HG02943 (cell line): Measurements from ENCODE around the gene RYR1.
"Not testable (repeated sequence)": the region's sequence is repeated elsewhere in the genome, so short reads cannot be mapped to it uniquely, and the experiment has no call there.

ENCODE experiments used
- ATAC-seq: cut with Tn5 transposase; IDR thresholded peaks from one replicate; pipeline ENCODE4 v1.9.1; 2021; ENCODE audit warnings: mild to moderate bottlenecking, low read depth, moderate library complexity; ENCODE audit not compliant: unreplicated experiment

The RYR1 gene

GRCh38 chr19:38531515-38531914 is 98.0 kb downstream of the RYR1 start:
- no peak for ATAC-seq

DNA sequence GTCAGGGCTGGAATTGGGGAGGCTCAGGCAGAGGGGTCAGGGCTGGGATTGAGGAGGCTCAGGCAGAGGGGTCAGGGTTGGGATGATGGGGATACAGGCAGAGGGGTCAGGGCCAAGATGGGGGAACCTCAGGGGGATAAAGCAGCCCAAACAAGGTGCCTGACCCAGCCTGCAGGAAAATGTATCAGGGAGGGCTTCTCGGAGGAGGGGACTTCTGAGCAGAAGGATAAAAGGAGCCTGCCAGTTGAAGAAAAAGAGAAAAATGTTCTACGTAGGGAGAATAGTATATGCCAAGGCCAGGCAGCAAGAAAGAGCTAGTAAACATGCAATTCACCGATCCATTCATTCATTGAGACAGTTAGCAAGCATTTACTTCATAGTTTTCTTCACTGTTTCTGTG is 99.4 kb downstream of the RYR1 start:
- ATAC-seq = no peak

- no peak for ATAC-seq
These were observed 101.1 kb downstream of the RYR1 start for GRCh38 chr19:38534574-38534973.

DNA sequence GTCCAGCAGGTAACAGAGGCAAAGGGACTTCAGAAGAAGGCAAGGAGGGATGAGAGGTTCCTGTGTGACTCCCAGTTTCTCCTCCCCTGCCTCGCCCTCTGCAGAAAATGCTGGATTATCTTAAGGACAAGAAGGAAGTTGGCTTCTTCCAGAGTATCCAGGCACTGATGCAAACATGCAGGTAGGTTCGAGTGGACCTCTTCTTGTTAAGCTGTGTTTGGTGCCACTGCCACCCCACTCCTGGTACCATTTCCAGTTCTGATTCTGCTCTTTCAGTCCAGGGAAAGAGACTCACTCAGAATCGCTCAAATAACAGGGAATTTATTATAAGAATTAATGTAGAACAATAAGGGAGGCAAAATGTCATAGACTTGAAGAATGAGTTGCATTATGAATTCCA is 101.7 kb downstream of the RYR1 start:
- no peak for ATAC-seq

DNA sequence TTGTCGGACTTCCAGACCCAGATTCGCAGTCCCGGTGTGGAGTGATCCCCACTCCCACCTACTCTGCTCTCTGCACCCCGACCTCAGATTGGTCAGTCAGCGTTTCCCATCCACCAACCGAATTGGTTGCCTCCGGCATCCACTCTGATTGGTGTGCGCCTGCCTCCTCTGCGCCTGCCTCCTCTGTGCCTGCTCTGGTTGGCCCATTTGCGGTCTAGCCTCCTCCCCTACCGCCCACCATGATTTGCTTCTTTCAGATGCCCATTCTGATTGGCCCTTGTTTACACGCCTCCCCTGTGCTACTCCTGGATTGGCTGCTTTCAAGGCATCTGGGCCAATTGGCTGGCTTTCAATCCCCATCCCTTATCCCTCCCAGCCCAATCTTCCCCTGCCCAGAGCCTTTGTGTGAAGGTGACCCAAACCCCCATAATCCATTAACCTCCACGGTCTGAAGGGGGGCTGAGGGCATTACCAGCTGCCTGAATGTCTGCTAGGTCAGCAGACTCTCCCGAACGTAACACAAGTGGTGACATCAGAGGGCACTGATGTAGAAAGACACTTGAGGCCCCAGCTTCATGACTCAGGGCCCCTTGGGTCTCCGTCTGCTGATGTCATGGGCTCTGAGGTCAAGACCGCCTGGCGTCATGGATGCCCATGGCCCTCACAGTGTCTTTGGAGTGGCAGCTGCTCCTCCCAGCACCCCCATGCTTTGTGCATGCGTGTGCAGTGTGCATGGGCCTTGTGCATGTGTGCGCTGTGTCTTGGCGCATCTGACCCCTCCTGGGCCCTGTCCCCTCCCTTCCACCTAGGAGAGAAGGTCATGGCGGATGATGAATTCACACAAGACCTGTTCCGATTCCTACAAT is 103.8 kb downstream of the RYR1 start:
- no peak for ATAC-seq

DNA sequence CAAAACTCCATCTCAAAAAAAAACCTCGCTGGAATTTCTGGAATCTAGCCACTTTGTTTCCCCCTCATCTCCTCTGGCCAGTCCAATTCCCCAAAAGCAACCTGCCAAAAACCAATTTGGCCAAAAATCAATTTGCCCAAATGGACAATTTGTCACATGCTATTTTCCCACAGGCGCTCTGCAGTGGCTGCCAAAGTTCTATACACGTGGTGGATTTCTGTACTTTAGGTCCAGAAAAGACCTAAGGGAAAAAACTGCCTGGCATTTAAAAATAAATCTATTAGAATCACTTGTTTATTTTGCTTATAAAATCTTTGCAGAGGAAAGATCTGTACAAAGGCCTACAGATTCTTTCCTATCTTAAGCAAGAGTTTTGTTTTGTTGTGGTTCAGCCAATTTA is 104.9 kb downstream of the RYR1 start:
- ATAC-seq = no peak

DNA sequence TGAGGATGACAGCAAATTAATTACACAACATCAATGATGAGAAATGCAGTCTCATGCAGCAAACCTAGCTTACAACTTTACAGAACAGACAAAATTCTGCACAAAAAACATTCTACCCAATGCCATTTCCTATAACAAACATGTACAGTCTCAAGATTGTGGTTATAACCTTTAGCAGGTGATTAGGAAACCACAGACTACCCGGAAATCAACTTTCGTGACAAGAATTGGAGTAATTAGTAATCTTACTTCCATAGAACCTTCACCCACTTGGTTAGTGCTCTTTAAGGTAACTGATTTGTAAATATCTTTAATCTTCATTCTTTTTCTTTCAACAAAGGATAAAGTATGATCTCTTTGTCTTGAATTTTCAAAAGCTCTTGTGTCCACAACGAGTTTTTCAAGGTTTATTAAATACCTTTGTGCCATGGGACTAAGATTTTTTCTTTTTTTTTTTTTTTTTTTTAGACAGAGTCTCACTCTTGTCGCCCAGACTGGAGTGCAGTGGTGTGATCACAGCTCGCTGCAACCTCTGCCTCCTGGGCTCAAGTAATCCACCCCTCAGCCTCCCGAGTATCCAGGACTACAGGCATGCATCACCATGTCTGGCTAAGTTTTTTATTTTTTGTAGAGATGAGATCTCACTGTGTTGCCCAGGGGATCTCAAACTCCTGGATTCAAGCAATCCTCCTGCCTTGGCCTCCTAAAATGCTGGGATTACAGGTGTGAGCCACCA is 105.5 kb downstream of the RYR1 start:
- no peak for ATAC-seq

DNA sequence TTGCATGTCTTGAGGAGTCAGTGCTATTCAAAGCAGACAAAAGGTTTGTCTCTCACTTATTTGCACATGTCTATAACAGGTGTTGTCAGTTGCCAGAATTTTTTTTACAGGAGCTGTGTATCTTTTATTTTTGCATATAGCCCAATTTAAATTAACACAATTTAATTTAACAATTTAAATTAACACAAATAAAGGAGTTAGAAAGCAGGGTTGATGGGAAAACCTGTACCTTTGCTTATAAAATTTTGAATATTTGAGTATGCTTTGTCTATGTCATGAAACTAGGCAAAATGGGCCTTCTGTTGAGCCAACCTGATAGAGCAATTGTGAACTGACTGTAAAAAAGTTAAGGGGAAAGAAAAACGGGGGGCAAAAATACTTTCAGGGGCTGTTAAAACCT is 106.3 kb downstream of the RYR1 start:
- ATAC-seq = no peak

DNA sequence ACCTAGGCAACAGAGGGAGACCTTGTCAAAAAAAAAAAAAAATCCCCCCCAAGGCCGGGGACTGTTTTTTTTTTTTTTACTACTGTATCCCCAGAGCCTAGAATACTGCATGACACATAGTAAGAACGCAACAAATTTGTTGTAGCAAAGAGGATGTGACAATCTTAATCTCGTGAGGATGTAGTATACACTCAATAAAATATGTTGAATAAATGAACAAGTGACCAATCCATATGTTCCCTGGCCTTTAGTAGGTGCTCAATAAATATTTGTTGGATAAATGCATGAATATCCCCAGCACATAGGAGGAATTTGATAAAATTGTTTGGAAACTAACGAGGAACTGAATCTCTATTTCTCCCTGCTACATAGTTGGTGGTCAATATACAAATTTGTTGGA is 108.5 kb downstream of the RYR1 start:
- ATAC-seq = no peak

GRCh38 chr19:38543286-38543806 is 109.9 kb downstream of the RYR1 start:
- ATAC-seq = no peak

GRCh38 chr19:38543807-38544568 is 110.5 kb downstream of the RYR1 start:
- no peak for ATAC-seq

DNA sequence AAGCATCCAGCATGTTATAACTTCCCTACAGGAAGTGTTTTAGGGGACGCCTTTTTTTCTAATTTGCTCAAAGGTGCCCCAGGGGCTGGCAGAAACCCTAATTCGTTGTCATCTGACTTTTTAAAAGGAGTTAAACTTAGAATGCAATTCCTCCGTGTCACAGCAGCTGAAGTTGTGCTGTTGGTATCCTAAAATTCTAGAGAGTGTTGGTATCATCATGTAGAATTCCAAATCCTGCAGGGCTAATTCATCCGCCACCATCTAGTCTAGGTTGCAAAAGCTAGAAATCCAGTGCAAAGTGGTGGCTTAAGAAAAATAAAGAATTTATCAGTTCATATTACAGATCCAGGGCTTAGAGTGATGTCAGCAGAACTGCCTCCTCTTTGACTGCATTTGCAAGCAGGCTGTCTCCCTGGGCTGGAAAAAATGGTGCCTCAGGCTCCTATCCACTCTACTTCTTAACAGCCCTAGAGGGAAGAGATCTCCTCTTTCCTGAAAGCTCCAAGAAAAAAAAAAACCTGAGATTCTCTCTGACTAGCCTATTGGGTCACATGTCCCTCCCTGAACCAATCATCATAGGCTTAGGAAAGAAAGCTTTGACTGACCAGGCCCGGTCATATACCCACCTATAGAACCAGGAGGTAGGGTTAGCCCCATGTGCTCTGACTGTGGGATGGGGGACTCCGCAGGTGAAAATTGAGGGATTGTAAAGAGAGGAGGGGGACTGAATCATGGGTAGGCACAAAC is 111.3 kb downstream of the RYR1 start:
- ATAC-seq = no peak

DNA sequence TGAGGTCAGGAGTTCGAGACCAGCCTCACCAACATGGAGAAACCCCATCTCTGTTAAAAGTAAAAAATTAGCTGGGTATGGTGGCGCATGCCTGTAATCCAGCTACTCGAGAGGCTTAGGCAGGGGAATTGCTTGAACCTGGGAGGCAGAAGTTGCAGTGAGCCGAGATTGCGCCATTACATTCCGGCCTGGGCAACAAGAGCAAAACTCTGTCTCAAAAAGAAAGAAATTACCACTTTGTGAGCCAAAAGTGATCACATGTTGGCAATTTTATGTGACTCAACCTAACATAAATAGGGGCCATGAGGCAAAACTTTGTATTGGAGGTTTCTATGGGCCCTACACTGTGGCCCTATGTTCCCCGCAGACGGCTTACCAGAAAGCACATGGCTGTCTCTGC is 112.1 kb downstream of the RYR1 start:
- ATAC-seq = no peak

GRCh38 chr19:38547421-38547820 is 113.9 kb downstream of the RYR1 start:
- no peak for ATAC-seq

- no peak for ATAC-seq
These were observed 115.6 kb downstream of the RYR1 start for GRCh38 chr19:38549061-38549460.

- ATAC-seq = no peak
These were observed 116.5 kb downstream of the RYR1 start for GRCh38 chr19:38549942-38550341.

DNA sequence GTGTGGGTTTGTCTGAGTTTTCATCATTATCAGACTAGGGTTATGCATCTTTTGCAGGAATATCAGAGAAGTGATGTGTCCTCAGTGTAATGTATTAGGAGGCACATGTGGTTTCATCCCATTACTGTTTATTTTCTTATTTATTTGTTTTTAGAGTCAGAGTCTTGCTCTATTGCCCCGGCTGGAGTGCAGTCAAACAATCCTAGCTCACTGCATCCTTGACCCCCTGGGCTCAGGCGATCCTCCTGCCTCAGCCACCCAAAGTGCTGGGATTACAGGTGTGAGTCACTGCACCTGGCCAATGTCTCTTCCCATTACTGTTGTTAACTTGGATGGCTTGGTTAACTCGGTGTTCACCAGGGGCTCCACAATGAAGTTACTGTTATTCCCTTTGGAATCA is 116.9 kb downstream of the RYR1 start:
- no peak for ATAC-seq

- no peak for ATAC-seq
These were observed 117.9 kb downstream of the RYR1 start for GRCh38 chr19:38551450-38551813.

DNA sequence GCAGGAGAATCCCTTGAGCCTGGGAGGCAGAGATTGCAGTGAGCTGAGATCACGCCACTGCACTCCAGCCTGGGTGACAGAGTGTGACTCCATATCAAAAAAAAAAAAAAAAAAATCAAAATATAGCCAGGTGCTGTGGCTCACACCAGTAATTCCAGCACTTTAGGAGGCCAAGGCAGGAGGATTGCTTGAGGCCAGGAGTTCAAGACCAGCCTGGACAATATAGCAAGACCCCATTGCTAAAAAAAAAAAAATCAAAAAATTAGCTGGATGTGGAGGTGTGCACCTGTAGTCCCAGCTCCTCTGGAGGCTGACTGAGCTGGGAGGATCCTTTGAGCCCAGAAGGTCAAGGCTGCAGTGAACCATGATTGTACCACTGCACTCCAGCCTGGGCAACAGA is 119.7 kb downstream of the RYR1 start:
- ATAC-seq = not testable (repeated sequence)

- no peak for ATAC-seq
These were observed 121.2 kb downstream of the RYR1 start for GRCh38 chr19:38554676-38555141.
